Adrenal gland (tissue), 19 donors: ENCODE data around the gene PPP1R9B. TPM values are rescaled to one million over a fixed set of nuclear protein-coding genes. Genes with fewer than 3 reads are reported as not detected.

Experiments used
- DNase-seq, 7 donors: peaks; one replicate each; pipeline ENCODE4 v3.0.0-alpha.2; 2019 to 2020
- H3K27ac ChIP-seq, 5 donors: fragments of 200-600 bp; sonication (generic) in 4 of 5; 1 replicate in 3 of 5; 2 replicates in 2 of 5; pipeline versions ENCODE4 v1.5.1 to v1.8.0; 2016 to 2020; ENCODE audit warnings: mild to moderate bottlenecking in 1 of 5
- H3K27me3 ChIP-seq: fragments of 200-600 bp; 2 replicates; pipeline ENCODE4 v1.8.0; 2021
- H3K36me3 ChIP-seq, 2 donors: fragments of 200-600 bp; replicated peaks in 1 of 2; 1 replicate in 1 of 2; 2 replicates in 1 of 2; pipeline versions ENCODE4 v1.5.1 to v1.8.0; 2018 to 2022
- H3K4me1 ChIP-seq, 2 donors: fragments of 200-600 bp; replicated peaks in 1 of 2; 1 replicate in 1 of 2; 2 replicates in 1 of 2; pipeline versions ENCODE4 v1.5.1 to v1.8.0; 2018 to 2021
- H3K4me3 ChIP-seq, 4 donors: fragments of 200-600 bp; sonication (generic) in 3 of 4; one replicate each; pipeline ENCODE4 v1.5.1; 2016 to 2018
- H3K9me3 ChIP-seq, 3 donors: fragments of 200-600 bp; sonication (generic) in 1 of 3; replicated peaks in 1 of 3; 1 replicate in 2 of 3; 2 replicates in 1 of 3; pipeline versions ENCODE4 v1.5.1 to v1.8.0; 2016 to 2021
- CTCF ChIP-seq, 6 experiments: fragments of 450-650 bp in 4 of 6; fragments of 200-600 bp in 2 of 6; sonication (generic) in 1 of 6; IDR thresholded peaks; 1 replicate in 5 of 6; 2 replicates in 1 of 6; pipeline versions ENCODE4 v1.5.1 to v1.8.0; 2016 to 2021; ENCODE audit warnings: antibody characterized with exemption in 6 of 6, mild to moderate bottlenecking in 2 of 6, moderate library complexity in 1 of 6
- POLR2A ChIP-seq, 2 donors: fragments of 450-650 bp; IDR thresholded peaks; one replicate each; pipeline ENCODE4 v1.6.1; 2017; ENCODE audit warnings: antibody characterized with exemption in 2 of 2, mild to moderate bottlenecking in 2 of 2, moderate library complexity in 1 of 2
- WGBS, 4 donors: extraction: QIAGEN DNeasy Blood & Tissue Kit in 2 of 4; methylation state at CpG; one replicate each; pipeline versions ENCODE4 v1.1.5 to v1.1.7; 2013 to 2017; 5-methylcytosine and 5-hydroxymethylcytosine counted together
- intact Hi-C, 2 donors: fragments of 100-400 bp; cut with DNase I; formaldehyde crosslinking; loops; one replicate each; pipeline versions ENCODE4 v1.14.1 to v1.15.0; 2022 to 2023
- long read RNA-seq, 10 donors: library from polyadenylated mRNA in 3 of 10; unstranded in 2 of 10; stranded (forward) in 1 of 10; transcript quantifications; one replicate each; pipeline ENCODE4 v2.0.0 and lab custom pipeline, GENCODE V29; 2021 to 2026
- polyA plus RNA-seq, 3 donors: library from polyadenylated mRNA; stranded (reverse); fragments of 200-250 nt in 2 of 3; fragments of 350-450 nt in 1 of 3; fragmentation: Illumina TruSeq in 1 of 3; extraction: RNeasy Lipid Tissue Mini Kit (QIAGEN cat#74804) in 1 of 3; gene quantifications; one replicate each; pipeline ENCODE4 v1.2.3, GENCODE V29; 2013 to 2014
- total RNA-seq, 9 donors: library from RNA; depleted of rRNA in 4 of 9; stranded (reverse); fragments of >200 nt in 4 of 9; fragments of 120-200 nt in 1 of 9; fragmentation: NEBNext Ultra II Directional in 1 of 9; extraction: Animal tissue kit (Norgen Biotek cat#: 25700) in 1 of 9; gene quantifications; one replicate each; pipeline versions ENCODE4 v1.1.0 to v1.2.4, GENCODE V29; 2013 to 2023
- donor health status: healthy with polysubstance abuse.
- donor health status: Bipolar disorder and iron deficiency.
- donor health status: DM: yes; HTN: yes; CAD: no.
- donor health status: DM: no; HTN: no; CAD: no.
- donor health status: DM: no; HTN: no; CAD: no.
- donor health status: DM: yes; HTN: yes; CAD: no.

PPP1R9B gene
- total RNA-seq (10 to 100 TPM; 23.1 to 87.0 (median 52.7) TPM), polyA plus RNA-seq (100 to 1,000 TPM in 1 of 3 donors, 10 to 100 TPM in 2; 21.8 to 128 (median 27.2) TPM)
- long read RNA-seq, donor 1, full-length matches to known transcripts, result 1 of 1 reads
- long read RNA-seq, donor 1, partial matches to known transcripts, result 0 of 1 reads
- long read RNA-seq, donor 1, other reads (novel, unspliced or antisense), result 0 of 1 reads
- long read RNA-seq, donor 2, full-length matches to known transcripts, result 2 of 2 reads
- long read RNA-seq, donor 2, partial matches to known transcripts, result 0 of 2 reads
- long read RNA-seq, donor 2, other reads (novel, unspliced or antisense), result 0 of 2 reads
- long read RNA-seq, donor 3, result 0 reads
- long read RNA-seq, donor 4, partial matches to known transcripts, result 0 of 2 reads
- long read RNA-seq, donor 4, other reads (novel, unspliced or antisense), result 2 of 2 reads
- long read RNA-seq, donor 5, full-length matches to known transcripts, result 4 of 15 reads
- long read RNA-seq, donor 5, partial matches to known transcripts, result 11 of 15 reads
- long read RNA-seq, donor 5, other reads (novel, unspliced or antisense), result 0 of 15 reads
- long read RNA-seq, donor 6, partial matches to known transcripts, result 0 of 5 reads
- long read RNA-seq, donor 6, other reads (novel, unspliced or antisense), result 5 of 5 reads
- long read RNA-seq, donor 7, result 0 reads
- long read RNA-seq, donor 8, full-length matches to known transcripts, result 2 of 2 reads
- long read RNA-seq, donor 8, partial matches to known transcripts, result 0 of 2 reads
- long read RNA-seq, donor 8, other reads (novel, unspliced or antisense), result 0 of 2 reads
- long read RNA-seq, donor 9, result 0 reads
- long read RNA-seq, donor 10, result 0 reads

- H3K27ac ChIP-seq, result peak within 1 kb of the TSS; percentile 49 to 94 (median 89)
- intact Hi-C loops, result no loop called here
- no peaks in the 10 kb centered on the region for H3K36me3 ChIP-seq
- 0 to 2% (median 1%) methylated on average over 14 to 68 of the region's 69 CpGs for WGBS, 4 donors
- no peak for TF ChIP-seq POLR2A (IDR thresholded peaks at IDR 0.05)
- no peak for TF ChIP-seq CTCF (IDR thresholded peaks at IDR 0.05)
- no peaks in the 10 kb centered on the region for H3K27me3 ChIP-seq
- DNase-seq, result peak in 1 of 7 donors; percentile 46
- no peaks in the 10 kb centered on the region for H3K9me3 ChIP-seq
- H3K4me1 ChIP-seq, result peaks cover 74 to 79% of the 10 kb centered on the region in 2 donors
- peak within 1 kb of the TSS; percentile 38 to 92 (median 64) for H3K4me3 ChIP-seq
Measured at GRCh38 chr17:50150354-50151040, at the start of gene PPP1R9B. PPP1R9B (minus strand) TSS chr17:50150677; CDS start chr17:50150513, 164 bp downstream.

DNA sequence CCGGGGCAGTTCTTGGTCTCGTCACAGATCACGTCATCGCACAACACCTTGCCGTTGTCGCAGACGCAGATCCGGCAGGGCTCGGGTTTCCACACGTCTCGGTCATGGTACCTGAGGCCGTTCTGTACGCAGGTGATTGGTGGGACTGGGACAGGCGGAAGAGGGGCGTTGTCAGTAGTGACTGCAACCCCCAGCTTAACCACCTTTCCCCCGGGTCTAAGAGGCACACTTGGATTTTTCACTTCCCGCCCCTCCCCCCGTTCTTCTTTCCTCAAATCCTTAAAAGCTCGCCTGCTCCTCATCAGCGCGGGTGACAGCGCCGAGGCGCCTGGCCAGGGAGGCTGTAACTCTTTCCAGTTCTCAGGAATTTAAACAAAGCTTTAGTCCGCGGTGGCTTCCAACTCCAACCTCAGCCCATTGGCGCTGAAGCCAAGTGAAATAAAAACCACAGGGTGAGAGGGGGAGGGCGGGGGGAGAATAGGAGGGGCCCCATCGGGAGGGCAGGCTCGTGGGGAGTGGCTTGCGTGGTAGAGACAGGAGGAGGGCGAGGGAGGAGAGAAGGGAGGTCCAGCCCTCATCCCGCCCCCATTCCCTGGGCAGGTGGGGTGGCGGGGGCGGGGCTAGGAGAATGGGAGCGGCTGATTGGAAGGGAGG, 49.5 kb upstream of the PPP1R9B start:
- peak; percentile 80 to 91 (median 82) for DNase-seq
- WGBS, 4 donors, result 1 to 5% (median 4%) methylated on average over 29 to 36 of the region's 36 CpGs
- Histone ChIP-seq H3K4me1 (peaks cover 3 to 8% of the 10 kb centered on the region in 2 donors), H3K36me3 (peaks cover 0 to 17% of the 10 kb centered on the region in 2 donors), H3K27ac (peak overlapping the region in 2 of 5 donors; percentile 77 to 88), H3K4me3 (peak overlapping the region in 2 of 4 donors; percentile 17 to 63), H3K27me3 (peaks cover 21% of the 10 kb centered on the region), H3K9me3 (no peaks in the 10 kb centered on the region)
- TF ChIP-seq CTCF (IDR thresholded peaks at IDR 0.05) (peak in 1 of 6 experiments; percentile 4), POLR2A (IDR thresholded peaks at IDR 0.05) (no peak)
- intact Hi-C loops, result loop anchor here (2.0 to 5.0 kb wide), 3 partner anchors 71 to 97 kb away; no protein-coding TSS in a partner anchor

DNA sequence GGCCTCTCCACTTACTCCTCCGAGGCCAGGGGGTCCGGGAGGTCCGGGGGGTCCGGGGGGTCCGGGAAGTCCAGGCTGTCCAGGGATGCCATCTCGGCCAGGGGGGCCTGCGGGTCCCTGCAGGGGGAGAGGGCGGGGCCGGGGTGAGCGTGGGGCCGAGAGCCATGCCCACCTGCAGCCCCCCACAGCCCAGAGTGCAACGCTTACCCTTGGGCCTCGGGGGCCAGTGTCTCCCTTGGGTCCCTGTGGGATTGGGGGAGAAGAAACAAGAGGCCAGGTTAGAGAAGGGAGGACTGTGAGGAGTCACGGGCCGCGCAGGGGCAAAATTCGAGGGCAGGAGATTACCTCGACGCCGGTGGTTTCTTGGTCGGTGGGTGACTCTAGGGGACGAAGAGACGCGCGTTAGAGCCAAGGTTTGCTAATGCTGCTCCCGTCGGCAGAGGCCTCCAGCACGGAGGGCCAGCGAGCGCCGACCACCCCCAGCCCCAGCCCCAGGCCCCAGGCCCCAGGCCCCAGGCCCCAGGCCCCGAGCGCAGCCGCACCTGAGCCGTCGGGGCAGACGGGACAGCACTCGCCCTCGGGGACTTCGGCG, 48.8 kb upstream of the PPP1R9B start:
- peaks cover 3 to 8% of the 10 kb centered on the region in 2 donors for H3K4me1 ChIP-seq
- intact Hi-C loops, result no loop called here
- peaks cover 0 to 17% of the 10 kb centered on the region in 2 donors for H3K36me3 ChIP-seq
- 41 to 70% (median 48%) methylated on average over 5 to 41 of the region's 41 CpGs for WGBS, 4 donors
- H3K27ac ChIP-seq, result peak overlapping the region in 1 of 5 donors; percentile 70
- H3K9me3 ChIP-seq, result no peaks in the 10 kb centered on the region
- peaks cover 21% of the 10 kb centered on the region for H3K27me3 ChIP-seq
- peak overlapping the region in 1 of 4 donors; percentile 63 for H3K4me3 ChIP-seq
- TF ChIP-seq CTCF (IDR thresholded peaks at IDR 0.05) (no peak), POLR2A (IDR thresholded peaks at IDR 0.05) (no peak)
- DNase-seq, result no peak
